HuH-7.5 (cell line): ENCODE results near the gene HLF.

Source experiments
- DNase-seq: peaks from one replicate; pipeline ENCODE4 v3.0.0; 2011; ENCODE audit warnings: low spot score

Gene HLF, protein sequence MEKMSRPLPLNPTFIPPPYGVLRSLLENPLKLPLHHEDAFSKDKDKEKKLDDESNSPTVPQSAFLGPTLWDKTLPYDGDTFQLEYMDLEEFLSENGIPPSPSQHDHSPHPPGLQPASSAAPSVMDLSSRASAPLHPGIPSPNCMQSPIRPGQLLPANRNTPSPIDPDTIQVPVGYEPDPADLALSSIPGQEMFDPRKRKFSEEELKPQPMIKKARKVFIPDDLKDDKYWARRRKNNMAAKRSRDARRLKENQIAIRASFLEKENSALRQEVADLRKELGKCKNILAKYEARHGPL

DNA sequence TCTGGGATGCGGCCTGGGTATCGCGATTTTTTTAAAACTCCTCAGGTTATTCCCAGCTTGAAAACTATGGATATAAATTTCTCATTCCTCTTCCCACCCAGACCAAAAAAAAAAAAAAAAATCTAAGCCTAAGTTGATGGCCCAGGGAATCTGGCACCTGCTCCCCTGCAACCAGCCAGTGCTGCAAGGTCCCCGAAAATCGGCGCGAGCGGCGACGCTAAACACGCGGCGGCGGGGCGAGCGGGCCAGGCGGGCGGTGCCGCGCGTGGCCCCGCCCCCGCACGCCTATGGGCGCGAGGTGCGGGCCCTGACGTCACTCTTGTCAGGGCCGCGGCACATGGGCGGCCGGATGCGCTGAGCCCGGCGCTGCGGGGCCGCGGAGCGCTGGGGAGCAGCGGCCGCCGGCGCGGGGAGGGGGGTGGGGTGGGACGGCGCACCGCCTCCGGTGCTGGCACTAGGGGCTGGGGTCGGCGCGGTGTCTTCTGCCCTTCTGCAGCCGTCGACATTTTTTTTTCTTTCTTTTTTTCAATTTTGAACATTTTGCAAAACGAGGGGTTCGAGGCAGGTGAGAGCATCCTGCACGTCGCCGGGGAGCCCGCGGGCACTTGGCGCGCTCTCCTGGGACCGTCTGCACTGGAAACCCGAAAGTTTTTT lies at the start of gene HLF:
TSS of gene HLF (plus strand) at position 316 of the 654 bp plus-strand sequence. CDS start 525 bp downstream, outside the sequence.
- DNase-seq: peak; percentile 82

DNA sequence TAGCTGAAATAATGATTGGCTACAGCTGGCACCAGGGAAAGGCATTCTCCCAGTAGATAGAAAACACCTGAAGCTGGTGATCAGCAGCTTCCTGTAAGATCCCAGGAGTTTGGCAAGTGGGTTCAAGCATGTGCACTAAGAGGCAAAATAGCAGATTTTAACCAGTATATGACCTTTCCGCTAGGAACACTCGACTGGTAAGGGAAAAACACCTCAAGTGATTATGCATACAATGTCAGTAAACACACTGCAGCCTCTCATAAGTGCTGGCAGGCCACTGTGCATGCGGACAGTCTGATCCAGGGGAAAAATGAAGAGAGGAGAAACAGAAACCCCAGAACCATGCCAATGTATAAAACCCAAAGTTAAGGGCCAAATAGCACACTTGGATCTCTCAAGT lies 49.0 kb upstream of the HLF start:
- no peak for DNase-seq

DNA sequence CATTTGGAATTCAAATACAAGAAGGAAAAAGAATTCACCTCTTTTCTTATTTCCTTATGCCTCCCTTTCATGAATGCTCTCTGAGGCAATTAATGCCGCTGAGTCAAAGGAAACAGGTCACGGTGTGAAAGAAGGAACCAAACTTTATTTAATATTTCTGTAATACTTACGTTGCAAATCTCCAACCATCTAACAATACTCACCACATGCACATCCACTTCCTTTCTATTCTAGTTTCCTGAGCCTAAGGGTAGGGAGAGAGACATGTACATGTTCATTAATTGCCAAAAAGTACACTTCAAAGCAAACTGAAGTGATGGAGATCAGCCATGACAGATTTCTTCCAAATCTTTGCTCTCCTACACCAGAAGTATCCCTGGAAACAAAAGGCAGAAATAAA lies 47.9 kb upstream of the HLF start:
- DNase-seq: no peak

DNA sequence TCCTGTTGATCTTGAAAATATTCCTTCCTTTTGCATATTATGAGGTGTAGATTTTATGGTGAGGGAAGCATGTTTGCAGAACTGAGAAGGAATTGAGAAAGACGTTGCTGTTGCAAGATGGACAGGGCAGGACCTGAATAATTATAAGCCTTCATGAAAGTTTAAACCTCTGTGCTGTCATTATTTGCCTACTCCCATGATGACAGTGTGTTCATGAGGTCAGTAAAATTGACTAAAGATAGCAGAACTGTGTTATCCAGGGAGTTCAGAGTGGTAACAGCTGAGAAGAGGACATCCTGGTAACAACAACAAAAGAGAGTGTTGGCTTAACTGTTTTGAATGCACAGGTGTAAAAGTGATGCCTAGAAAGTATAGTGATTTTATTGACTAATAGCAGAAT lies 45.3 kb upstream of the HLF start:
- no peak for DNase-seq

DNA sequence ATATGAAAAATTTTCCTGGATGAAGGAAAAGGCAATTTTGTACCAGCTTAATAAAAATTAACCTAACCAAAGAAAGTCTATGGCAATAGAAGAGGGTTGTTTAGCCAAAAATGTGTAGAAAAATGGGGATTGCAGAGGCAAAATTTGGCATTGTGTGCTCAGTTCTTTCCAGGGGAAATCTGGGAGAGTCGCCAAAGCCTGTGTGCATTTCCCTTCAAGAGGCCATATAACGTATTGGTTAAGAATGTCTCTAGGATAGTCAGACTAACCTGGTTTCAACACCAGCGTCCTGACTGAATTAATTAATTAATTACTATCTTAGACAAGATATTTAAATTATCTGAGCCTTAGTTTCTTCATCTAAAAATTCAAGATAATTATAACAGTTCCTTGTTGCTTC lies 44.8 kb upstream of the HLF start:
- no peak for DNase-seq

DNA sequence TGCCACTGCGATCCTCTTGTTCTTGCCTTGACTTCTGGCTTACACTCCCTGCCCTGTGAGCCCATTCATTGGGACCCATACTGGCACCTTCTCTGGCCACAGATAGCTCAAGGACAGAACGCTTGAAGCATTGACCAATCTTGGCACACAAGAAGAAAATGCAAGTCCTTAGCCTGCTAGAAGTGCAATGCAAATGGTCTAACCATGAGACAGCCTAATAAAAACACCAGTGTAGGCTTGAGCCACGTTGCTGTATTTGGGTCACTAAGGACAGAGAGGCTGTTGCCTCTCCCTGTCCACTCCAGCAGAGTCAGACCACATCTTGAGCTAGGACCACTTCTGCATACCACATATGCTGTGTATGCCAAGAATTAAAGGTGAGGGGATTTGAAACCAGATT lies 41.2 kb upstream of the HLF start:
- no peak for DNase-seq

DNA sequence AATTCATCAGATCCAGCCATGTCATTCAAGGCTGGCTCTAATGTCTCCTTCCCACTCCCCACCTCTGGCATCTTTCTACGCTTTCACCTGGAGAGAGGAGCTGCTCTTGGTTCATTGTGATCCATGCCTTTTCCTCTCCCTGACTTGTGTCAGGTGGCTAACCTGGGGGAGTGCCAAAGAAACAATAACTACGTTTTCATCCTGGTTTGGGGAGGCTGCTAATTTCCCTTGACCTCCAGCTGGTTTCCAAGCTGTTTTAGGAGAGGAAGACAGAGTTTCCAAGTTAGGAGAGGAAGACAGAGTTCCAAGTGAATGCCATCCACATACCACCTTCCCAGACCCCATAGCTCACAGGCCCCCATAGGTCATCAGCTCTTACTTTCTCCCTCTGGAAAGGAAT lies 40.0 kb upstream of the HLF start:
- no peak for DNase-seq

DNA sequence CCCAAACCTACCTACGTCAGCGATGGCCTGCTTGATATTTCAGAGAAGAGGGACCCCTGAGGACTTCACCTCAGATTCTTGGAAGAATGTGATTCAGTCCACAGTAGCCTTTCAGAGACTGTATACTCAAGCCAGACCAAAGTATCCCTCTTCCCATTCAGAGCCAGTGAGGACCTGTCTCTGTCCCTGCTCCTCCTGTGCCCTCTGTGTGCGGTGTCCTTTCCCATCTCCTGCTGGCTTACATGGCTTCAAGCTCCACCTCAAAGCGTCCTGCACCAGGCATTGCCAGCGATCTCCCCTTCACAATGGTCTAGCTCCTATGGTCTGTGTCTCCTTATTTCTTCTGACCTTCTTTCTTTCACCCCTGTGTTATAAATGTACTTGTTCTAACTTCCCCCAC lies 39.5 kb upstream of the HLF start:
- no peak for DNase-seq

DNA sequence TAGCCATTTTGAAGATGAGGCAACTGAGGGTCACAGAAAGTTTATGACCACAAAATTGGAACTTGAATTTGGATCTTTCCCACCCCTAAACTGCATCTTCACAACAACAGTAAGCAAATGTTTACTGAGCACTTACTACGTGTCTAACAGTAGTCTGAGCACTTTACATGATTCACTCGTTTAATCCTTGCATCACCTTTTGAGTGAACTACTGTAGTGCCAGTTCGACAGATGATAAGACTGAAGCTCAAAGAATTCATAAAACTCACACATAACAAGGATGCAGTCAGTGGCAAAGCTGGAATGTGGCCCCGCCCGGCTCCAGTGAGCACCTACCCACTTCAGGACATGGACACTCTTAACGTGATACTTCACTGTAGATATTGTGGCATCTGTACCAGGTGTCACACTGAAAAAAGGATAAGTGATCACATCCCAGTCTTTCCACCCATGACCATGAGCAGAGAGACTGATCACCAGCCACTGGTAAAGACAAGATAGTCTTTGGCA lies 36.0 kb upstream of the HLF start:
- DNase-seq: no peak

DNA sequence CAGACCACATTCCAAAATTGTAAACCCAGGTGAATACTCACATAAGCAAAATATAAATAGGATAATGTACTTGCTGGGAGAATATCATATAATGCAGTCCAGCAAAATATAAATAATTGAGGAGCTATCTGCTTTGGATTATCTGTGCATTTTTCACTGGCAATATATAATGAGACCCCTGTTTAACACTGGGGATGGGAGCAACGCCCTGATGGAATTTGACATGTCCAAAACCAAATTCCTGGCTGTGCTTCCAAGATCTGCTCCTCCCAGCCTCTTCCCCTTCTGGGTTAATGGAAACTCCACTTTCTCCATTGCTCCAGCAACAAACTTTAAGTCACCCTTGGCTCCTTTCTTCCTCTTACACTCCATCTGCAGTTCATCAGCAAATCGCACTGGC lies 35.5 kb upstream of the HLF start:
- DNase-seq: no peak

DNA sequence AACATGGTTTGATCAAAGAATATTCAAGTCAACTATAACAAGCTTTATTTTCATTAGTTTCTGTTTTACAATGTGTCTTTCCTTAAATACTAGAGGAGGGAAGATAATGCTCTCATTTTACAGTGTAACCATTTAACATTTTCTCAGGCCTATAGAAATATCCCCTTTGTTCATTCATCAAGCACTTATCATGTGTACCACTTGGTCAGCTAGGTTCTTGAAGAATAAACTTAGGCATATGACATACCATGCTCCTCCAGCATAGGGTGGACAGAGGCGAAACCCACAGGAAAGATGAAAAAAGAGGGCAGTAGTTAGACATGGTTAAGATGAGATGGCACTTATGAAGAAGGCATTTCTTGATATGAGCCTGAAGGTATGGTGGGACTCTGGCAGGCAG lies 34.0 kb upstream of the HLF start:
- DNase-seq: no peak

DNA sequence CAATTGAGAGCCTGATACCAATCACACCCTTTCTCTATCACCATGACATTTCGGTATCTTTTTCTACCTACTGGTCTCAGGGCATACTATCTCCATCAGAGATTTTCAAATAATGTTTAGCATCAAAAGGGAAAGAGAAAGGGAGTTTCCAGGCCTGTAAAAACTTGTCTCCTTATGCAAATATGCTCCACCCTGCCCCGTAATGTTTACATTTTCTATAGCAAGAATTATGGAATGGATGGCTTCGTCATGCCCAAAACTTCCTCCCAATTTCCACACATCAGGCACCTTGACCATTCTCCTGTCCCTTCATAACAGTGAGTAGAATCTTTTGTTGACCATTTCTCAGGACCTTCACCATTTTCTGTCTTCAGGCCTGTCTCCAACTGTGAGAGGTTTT lies 30.9 kb upstream of the HLF start:
- no peak for DNase-seq

DNA sequence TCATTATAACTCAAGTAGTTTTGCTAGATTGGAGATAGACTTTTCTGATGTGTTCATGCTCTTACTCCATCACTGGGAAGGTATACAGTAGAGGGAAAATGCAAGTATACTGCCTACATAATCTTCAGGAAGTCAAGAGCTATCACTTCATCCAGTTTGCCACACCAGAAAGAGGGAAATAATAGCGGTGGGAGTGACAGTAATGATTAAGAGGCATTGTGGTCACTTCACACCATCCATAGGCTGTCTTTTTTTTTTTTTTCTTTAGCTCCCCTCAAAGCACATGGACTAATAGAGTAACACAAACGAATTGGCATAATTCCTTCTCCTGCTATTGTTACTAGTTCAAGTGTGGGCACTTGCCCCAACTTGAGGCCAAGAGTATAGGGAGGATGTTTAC lies 28.4 kb upstream of the HLF start:
- no peak for DNase-seq

DNA sequence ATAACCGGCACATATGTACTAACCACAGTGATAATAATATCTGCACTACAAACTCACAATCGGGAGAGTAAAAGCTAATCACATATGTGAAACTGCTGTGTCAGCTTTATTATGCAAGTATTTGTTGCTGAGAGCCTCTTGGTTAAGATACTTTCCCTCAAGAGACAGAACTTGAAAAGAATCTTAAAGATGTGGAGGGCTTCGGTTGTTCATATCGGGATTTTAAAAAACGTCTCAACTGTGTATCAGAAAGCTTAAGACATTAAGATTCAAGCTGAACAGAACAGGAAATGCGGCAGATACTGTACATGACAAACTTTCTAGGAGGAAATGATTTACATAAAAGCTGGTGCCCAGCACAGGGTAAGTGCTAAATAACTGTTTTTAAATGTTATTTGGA lies 27.5 kb upstream of the HLF start:
- no peak for DNase-seq

DNA sequence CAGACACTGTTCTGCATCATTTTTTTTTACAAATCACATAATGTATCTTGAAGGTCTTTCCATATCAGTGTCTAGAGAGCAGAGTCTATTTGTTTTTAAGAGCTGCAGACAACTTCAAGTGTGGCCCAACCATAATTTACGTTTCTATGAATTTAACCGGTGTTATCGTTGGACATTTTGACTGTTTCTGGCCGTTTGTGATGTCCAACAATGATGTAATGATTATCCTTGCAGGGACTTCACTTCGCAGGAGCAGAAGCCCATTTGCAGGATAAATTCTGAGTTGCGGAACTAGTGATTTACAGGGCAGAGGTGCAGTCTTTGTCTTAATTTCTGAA lies 26.9 kb upstream of the HLF start:
- DNase-seq: no peak

DNA sequence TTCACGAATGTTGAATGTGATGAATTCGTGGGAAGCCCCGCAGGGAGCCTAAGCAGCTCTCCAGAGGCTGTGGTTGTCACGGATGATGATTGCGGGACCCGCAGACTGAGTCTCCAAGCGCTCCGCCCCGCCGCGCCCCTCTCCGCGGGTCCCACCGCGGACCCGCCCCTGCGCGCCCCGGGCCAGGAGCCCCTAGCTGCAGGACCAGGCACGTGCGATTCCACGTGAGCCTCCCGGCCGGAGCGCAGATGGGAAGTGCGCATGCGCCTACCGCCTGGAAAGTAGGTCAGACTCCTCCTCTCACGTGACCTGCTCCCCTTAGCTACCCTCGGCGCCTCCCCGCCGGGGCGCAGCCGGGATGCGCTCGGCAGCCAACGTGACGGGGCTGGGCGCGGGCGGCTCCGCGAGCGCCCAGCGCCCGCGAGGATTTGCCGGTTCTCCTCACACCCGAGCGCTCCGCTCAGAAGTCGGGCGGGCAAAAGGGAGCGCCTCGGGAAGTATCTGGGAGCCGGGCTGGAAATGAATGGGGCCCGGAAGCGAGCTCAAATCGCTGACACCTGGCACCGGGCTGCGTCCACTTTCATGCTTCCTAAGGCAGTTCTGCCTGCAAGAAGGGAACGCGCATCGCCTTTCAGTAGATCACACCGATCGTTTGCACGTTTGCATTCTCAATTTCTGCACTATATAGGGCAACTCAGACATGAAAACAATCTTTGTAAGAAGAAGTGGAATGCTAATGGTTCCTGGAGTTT lies 26.4 kb upstream of the HLF start:
- DNase-seq: peak; percentile 97

DNA sequence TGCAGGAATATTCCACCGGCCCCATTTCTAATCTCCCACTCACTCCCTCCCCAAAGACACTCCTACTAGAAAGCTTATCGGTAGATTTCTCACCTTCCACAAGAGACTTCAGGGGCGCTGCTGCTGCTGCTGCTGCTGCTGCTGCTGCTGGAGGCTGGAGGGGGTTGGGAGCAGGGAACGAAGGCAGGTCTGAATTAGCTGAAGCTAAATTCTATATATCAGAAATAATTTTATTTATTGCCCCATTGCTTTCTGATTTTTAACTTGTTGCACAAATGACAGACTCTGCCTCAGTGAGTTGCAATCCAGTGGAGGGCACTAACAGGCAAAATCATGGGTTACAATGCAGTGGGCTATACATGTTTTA lies 25.8 kb upstream of the HLF start:
- peak; percentile 32 for DNase-seq

DNA sequence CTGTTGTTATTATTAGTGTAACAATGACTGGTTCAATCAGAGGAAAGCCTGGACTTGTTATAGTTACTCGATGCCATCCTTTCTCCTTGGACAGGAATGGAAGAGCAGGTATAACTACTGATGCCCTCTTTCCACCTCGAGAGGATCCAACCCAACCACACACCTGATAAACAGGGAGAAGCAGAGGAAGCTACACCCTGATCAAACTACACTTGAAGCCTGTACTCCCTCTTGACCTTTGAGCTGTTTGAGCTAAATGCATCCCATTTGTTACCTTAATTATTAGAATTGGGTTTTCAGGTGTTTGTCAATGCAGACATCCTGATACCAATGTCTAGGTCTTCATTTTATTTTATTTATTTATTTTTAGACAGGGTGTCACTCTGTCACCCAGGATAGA lies 23.7 kb upstream of the HLF start:
- DNase-seq: no peak

DNA sequence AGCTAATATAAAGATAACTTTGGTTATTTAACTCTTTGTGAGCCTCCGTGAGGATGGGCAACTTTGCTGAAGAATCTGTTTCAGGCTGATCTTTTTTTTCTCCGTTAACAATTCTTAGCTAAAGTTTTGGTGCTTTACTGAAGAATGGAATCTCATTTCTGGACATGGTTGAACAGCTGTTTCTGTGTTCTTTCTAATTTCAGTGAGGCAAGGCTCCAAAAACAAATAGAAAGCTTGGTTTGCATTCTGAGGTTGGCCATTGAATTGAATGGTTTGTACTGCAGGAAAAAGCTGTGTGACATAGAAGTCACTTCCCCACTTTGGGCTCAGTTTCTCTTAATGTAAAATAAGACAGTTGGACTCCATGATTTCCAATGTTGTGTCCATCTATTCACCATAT lies 22.3 kb upstream of the HLF start:
- no peak for DNase-seq

DNA sequence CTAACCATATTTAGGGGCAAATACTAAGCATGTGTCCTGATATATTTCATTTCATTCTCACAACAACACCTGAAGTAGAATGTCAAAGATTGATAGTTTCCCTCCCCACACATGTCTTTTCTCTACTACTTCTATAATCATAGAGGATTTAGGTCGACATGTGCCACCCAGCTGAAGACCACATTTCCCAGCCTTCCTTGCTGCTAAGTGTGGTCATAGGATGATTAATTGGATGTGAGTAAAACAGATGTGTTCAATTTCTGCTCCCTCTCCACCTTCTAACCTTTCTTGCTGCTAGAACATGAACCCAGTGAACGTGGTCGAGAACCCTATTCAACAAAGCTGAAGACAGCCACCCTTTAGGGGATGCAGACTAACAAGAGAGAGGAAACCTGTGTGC lies 18.8 kb upstream of the HLF start:
- no peak for DNase-seq

DNA sequence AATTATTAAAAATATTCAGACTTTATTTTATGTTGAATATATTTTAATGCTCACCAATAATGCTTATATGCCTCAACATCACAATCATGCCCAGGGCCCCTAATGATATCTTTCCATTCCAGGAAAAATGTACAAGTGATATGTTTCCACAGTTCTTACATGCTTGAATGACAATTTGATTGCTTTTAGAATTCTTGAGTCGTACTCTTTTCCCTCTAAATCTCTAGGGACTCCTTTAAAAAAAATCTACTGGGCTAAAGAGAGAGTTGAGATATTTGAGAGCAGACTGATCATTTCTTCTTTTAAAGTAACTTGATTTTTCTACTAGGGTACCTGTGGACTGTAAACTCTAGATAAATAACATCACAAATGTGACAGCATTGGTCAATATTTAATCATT lies 18.2 kb upstream of the HLF start:
- DNase-seq: no peak

DNA sequence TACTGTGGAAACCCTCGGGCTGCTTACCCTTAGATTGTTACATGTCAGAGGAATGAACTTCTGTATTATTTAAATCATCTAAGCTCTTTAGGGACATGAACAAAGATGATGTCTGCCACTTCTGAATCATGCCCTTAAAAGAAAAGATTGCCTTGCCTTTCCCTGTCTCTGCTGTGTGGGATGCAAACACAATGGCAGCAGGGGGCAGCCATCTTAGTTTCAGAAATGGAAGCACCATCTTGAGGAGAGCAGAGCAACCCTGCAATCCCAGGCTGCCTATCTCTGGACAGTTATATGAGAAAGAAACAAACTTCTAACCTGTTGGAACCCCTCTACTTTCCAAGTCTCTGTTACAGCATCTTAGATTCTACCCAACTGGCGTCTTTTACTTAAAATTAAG lies 16.7 kb upstream of the HLF start:
- DNase-seq: no peak

DNA sequence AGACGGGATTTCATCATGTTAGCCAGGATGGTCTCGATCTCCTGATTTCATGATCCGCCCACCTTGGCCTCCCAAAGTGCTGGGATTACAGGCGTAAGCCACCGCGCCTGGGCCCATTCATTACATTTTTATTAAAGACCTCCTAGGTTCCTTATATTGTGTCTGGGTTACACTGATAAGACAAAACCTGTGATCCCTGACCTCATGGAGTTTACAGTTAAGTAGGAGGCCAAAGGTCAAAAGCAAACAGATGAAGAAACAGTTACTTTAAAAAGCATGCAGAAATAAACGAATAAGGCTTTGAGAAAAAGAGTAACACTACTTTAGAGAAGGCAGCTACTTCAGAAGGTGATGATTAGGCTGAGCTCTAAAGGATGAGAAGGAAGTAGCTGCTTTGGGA lies 14.9 kb upstream of the HLF start:
- no peak for DNase-seq

DNA sequence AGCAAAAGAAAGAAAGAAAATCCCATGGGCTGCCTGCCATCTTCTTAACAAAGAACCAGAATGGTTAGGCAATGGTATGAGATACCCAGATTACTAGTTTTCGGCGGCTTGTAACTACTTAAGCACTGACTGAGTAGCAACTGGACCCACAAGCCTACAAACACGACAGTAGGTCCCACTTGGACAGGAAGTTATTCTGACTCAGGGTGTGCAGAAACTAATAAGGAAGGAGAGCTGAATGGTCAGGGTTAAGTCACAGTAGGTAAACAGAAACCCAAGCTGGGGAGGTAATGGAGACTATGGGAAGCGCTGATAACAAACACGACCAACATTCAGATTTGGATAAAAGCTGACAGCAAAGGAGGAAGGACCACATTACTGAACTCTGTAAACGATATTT lies 10.4 kb upstream of the HLF start:
- DNase-seq: no peak
